Measurements from ENCODE around the gene FAM78B.
A peak's percentile ranks its signal among the peaks of the same experiment; 100 is the strongest.

Gene FAM78B

GRCh38 chr1:166166698-166167571, at the start of gene FAM78B:
TSS of gene FAM78B (minus strand) at chr1:166167001. CDS start at chr1:166166248, 753 bp downstream.
- DNase-seq, result peak; percentile 71

GRCh38 chr1:166202546-166202945, 35.7 kb upstream of the FAM78B start:
- no peak for DNase-seq

GRCh38 chr1:166200743-166201142, 33.9 kb upstream of the FAM78B start:
- DNase-seq, result no peak

GRCh38 chr1:166197597-166197996, 30.8 kb upstream of the FAM78B start:
- DNase-seq, result no peak

GRCh38 chr1:166197141-166197540, 30.3 kb upstream of the FAM78B start:
- no peak for DNase-seq

GRCh38 chr1:166193057-166193698, 26.4 kb upstream of the FAM78B start:
- DNase-seq, result no peak

GRCh38 chr1:166190400-166190799, 23.6 kb upstream of the FAM78B start:
- no peak for DNase-seq

GRCh38 chr1:166189126-166189525, 22.3 kb upstream of the FAM78B start:
- no peak for DNase-seq

- no peak for DNase-seq
Measured at GRCh38 chr1:166185526-166185925, 18.7 kb upstream of the FAM78B start.

GRCh38 chr1:166184897-166185296, 18.1 kb upstream of the FAM78B start:
- no peak for DNase-seq

GRCh38 chr1:166184012-166184411, 17.2 kb upstream of the FAM78B start:
- no peak for DNase-seq

- DNase-seq, result no peak
Measured at GRCh38 chr1:166182281-166182680, 15.5 kb upstream of the FAM78B start.

GRCh38 chr1:166176416-166176815, 9.6 kb upstream of the FAM78B start:
- no peak for DNase-seq

- DNase-seq, result no peak
Measured at GRCh38 chr1:166175032-166175431, 8.2 kb upstream of the FAM78B start.

GRCh38 chr1:166174108-166174507, 7.3 kb upstream of the FAM78B start:
- no peak for DNase-seq

- no peak for DNase-seq
Measured at GRCh38 chr1:166172106-166172505, 5.3 kb upstream of the FAM78B start.

GRCh38 chr1:166170726-166171125, 3.9 kb upstream of the FAM78B start:
- no peak for DNase-seq

GRCh38 chr1:166170075-166170474, 3.3 kb upstream of the FAM78B start:
- no peak for DNase-seq

- no peak for DNase-seq
Measured at GRCh38 chr1:166169182-166169581, 2.4 kb upstream of the FAM78B start.

- DNase-seq, result no peak
Measured at GRCh38 chr1:166167572-166167925, 748 bp upstream of the FAM78B start.

GRCh38 chr1:166166329-166166697, 488 bp downstream of the FAM78B start:
- DNase-seq, result peak; percentile 51

GRCh38 chr1:166165661-166166328, 1.0 kb downstream of the FAM78B start:
- peak; percentile 57 for DNase-seq

- DNase-seq, result peak; percentile 62
Measured at GRCh38 chr1:166164995-166165660, 1.7 kb downstream of the FAM78B start.
